A549 (cell line): ENCODE measurements around the gene R3HDML. TPM values are rescaled to one million over a fixed set of nuclear protein-coding genes. Genes with fewer than 3 reads are reported as not detected.

Experiments used
- ATAC-seq, 2 experiments: fragments of 200-7000 bp in 1 of 2; fragments of >200 bp in 1 of 2; cut with Nextera tagmentation in 1 of 2; cut with Tn5 transposase in 1 of 2; 3 replicates each; pipeline versions ENCODE4 v1.8.0 to v1.9.1; 2018 to 2020; ENCODE audit warnings: mild to moderate bottlenecking in 1 of 2, moderate library complexity in 1 of 2
- CTCF ChIA-PET: fragments of 300-600 bp; sonication (Branson Sonifier 250); formaldehyde crosslinking; extraction: SDS; loops from one replicate; lab custom pipeline; 2021; ENCODE audit warnings: antibody characterized with exemption, inconsistent platforms; lab: Yijun Ruan, JAX
- POLR2A ChIA-PET: fragments of 350-600 bp; formaldehyde crosslinking; extraction: SDS; loops from one replicate; lab custom pipeline; 2021; ENCODE audit warnings: antibody characterized with exemption, inconsistent platforms; lab: Yijun Ruan, JAX
- DNase-seq, 2 experiments: peaks; one replicate each; pipeline versions ENCODE4 v3.0.0 to v3.0.0-alpha.2; 2011 to 2016; ENCODE audit warnings: low read depth in 1 of 2, low spot score in 1 of 2
- FAIRE-seq: peaks from 2 replicates; lab custom pipeline; 2011; peaks lifted over from hg19 to GRCh38; lab: Jason Lieb, UNC
- H3K27ac ChIP-seq, 2 experiments: fragments of >200 bp; sonication (Bioruptor Twin); formaldehyde crosslinking; 3 replicates each; pipeline ENCODE4 v1.5.1; 2016 to 2017
- H3K4me1 ChIP-seq: fragments of >200 bp; sonication (Bioruptor Twin); formaldehyde crosslinking; 3 replicates; pipeline ENCODE4 v1.6.1; 2016
- H3K4me2 ChIP-seq: fragments of >200 bp; sonication (Bioruptor Twin); formaldehyde crosslinking; 3 replicates; pipeline ENCODE4 v1.6.1; 2016
- H3K4me3 ChIP-seq: fragments of >200 bp; sonication (Bioruptor Twin); formaldehyde crosslinking; 3 replicates; pipeline ENCODE4 v1.5.1; 2016
- H3K9me3 ChIP-seq: fragments of >200 bp; sonication (Bioruptor Twin); formaldehyde crosslinking; 3 replicates; pipeline ENCODE4 v1.6.1; 2016
- ATOH8 ChIP-seq: fragments of 250-450 bp; sonication (Bioruptor Pico); IDR thresholded peaks from 2 replicates; pipeline ENCODE4 v1.5.0; 2020; ENCODE audit warnings: low read depth, mild to moderate bottlenecking, moderate library complexity
- CEBPB ChIP-seq, 2 experiments: fragments of >200 bp in 1 of 2; sonication (Bioruptor Twin) in 1 of 2; formaldehyde crosslinking in 1 of 2; IDR thresholded peaks; 2 replicates each; pipeline ENCODE4 v1.6.1; 2012 to 2016
- CHD4 ChIP-seq: fragments of 200-600 bp; sonication (generic); IDR thresholded peaks from 2 replicates; pipeline ENCODE4 v1.6.1; 2016; ENCODE audit warnings: antibody characterized with exemption, mild to moderate bottlenecking, borderline replicate concordance
- EHMT2 ChIP-seq: fragments of 200-600 bp; sonication (generic); IDR thresholded peaks from 2 replicates; pipeline ENCODE4 v1.6.1; 2016; ENCODE audit warnings: antibody characterized with exemption, low read depth, mild to moderate bottlenecking, moderate library complexity
- FOSB ChIP-seq: fragments of 250-450 bp; sonication (Bioruptor Pico); IDR thresholded peaks from 2 replicates; pipeline ENCODE4 v1.5.0; 2020; ENCODE audit warnings: mild to moderate bottlenecking, moderate library complexity
- FOSL2 ChIP-seq, 2 experiments: fragments of 450-650 bp in 1 of 2; fragments of >200 bp in 1 of 2; sonication (Bioruptor Twin) in 1 of 2; formaldehyde crosslinking; IDR thresholded peaks; 2 replicates each; pipeline versions ENCODE4 v1.5.0 to v1.6.1; 2016 to 2020; ENCODE audit warnings: mild to moderate bottlenecking in 1 of 2, moderate library complexity in 1 of 2
- FOXS1 ChIP-seq: fragments of 250-450 bp; sonication (Bioruptor Pico); IDR thresholded peaks from 2 replicates; pipeline ENCODE4 v1.5.0; 2020; ENCODE audit warnings: mild to moderate bottlenecking, moderate library complexity
- GATA3 ChIP-seq: IDR thresholded peaks from 2 replicates; pipeline ENCODE4 v1.6.1; 2012; ENCODE audit warnings: borderline replicate concordance
- HOXB5 ChIP-seq: fragments of 250-450 bp; sonication (Bioruptor Pico); IDR thresholded peaks from 2 replicates; pipeline ENCODE4 v1.5.0; 2020; ENCODE audit warnings: mild to moderate bottlenecking, moderate library complexity
- KDM1A ChIP-seq: fragments of 200-600 bp; sonication (generic); IDR thresholded peaks from 2 replicates; pipeline ENCODE4 v1.6.1; 2016; ENCODE audit warnings: low read depth, mild to moderate bottlenecking
- MAFK ChIP-seq: fragments of 450-650 bp; IDR thresholded peaks from 2 replicates; pipeline ENCODE4 v1.6.1; 2014; ENCODE audit not compliant: partially characterized antibody
- MYC ChIP-seq: IDR thresholded peaks from 2 replicates; pipeline ENCODE4 v1.6.1; 2012; ENCODE audit warnings: mild to moderate bottlenecking, inconsistent platforms, low read length, improper control_type of control experiment, borderline replicate concordance
- PBX3 ChIP-seq: IDR thresholded peaks from 2 replicates; pipeline ENCODE4 v1.6.1; 2012
- PHF8 ChIP-seq: fragments of 200-600 bp; sonication (generic); IDR thresholded peaks from 2 replicates; pipeline ENCODE4 v1.6.1; 2016; ENCODE audit warnings: low read depth, mild to moderate bottlenecking, antibody characterized with exemption, moderate library complexity, borderline replicate concordance
- POLR2A ChIP-seq: IDR thresholded peaks from 2 replicates; pipeline ENCODE4 v1.6.1; 2012; ENCODE audit warnings: mild to moderate bottlenecking, low read length
- RAD21 ChIP-seq, 2 experiments: fragments of >200 bp in 1 of 2; sonication (Bioruptor Twin) in 1 of 2; formaldehyde crosslinking in 1 of 2; IDR thresholded peaks in 1 of 2; conservative IDR thresholded peaks in 1 of 2; 2 replicates in 1 of 2; 3 replicates in 1 of 2; pipeline ENCODE4 v1.6.1; 2012 to 2018; ENCODE audit warnings: inconsistent platforms in 1 of 2
- SREBF2 ChIP-seq: fragments of 450-650 bp; IDR thresholded peaks from 2 replicates; pipeline ENCODE4 v1.6.1; 2014; ENCODE audit warnings: mild to moderate bottlenecking, moderate library complexity
- ZC3H11A ChIP-seq: fragments of 450-650 bp; IDR thresholded peaks from 2 replicates; pipeline ENCODE4 v1.6.1; 2014; ENCODE audit warnings: antibody characterized with exemption, mild to moderate bottlenecking
- ZFP36 ChIP-seq: fragments of 450-650 bp; IDR thresholded peaks from 2 replicates; pipeline ENCODE4 v1.6.1; 2014; ENCODE audit warnings: borderline replicate concordance; ENCODE audit not compliant: partially characterized antibody
- ZSCAN20 ChIP-seq: fragments of 250-450 bp; sonication (Bioruptor Pico); IDR thresholded peaks from 2 replicates; pipeline ENCODE4 v1.8.0; 2022; ENCODE audit warnings: mild to moderate bottlenecking, moderate library complexity
- WGBS: methylation state at CpG from one replicate; pipeline ENCODE4 v1.1.6; 2017; ENCODE audit errors: missing lambda C conversion rate; 5-methylcytosine and 5-hydroxymethylcytosine counted together
- polyA plus RNA-seq, 4 experiments: library from polyadenylated mRNA; depleted of rRNA in 3 of 4; stranded (reverse); fragments of >200 nt; fragmentation: RNase III in 1 of 4; extraction: RNeasy Plus Mini Kit Qiagen cat#74134 plus additional on column Dnase treatment in 1 of 4; gene quantifications; 2 replicates in 3 of 4; 3 replicates in 1 of 4; pipeline ENCODE4 v1.2.3, GENCODE V29; 2011 to 2017

Gene R3HDML
- polyA plus RNA-seq, 2 of the 4 experiments (the other 2 are of a cell fraction), result 0.96 to 1.2 TPM

GRCh38 chr20:44304383-44304782 is 32.5 kb upstream of the R3HDML start:
- H3K4me2 ChIP-seq, result no peak overlapping the region
- no peak overlapping the region for H3K27ac ChIP-seq
- peaks cover 14% of the 10 kb centered on the region; the same call in 2 of the 3 replicates for H3K4me1 ChIP-seq
- no peak for ATAC-seq
- TF ChIP-seq PHF8 (no peak), CEBPB (IDR thresholded peaks at IDR 0.05) (no peak), SREBF2 (no peak), FOXS1 (no peak), PBX3 (no peak), KDM1A (no peak), CHD4 (no peak), FOSB (CRISPR knock-in tag) (no peak), MYC (no peak), ZC3H11A (no peak), POLR2A (no peak), GATA3 (no peak)
- H3K9me3 ChIP-seq, result no peaks in the 10 kb centered on the region
- H3K4me3 ChIP-seq, result no peak overlapping the region
- ChIA-PET POLR2A (no interaction called here), CTCF (no interaction called here)
- no peak for FAIRE-seq
- DNase-seq, result no peak

GRCh38 chr20:44306927-44307326 is 29.9 kb upstream of the R3HDML start:
- FAIRE-seq (no peak), DNase-seq (no peak), ATAC-seq (no peak)
- 88% methylated on average over 9 of the region's 9 CpGs for WGBS
- Histone ChIP-seq H3K4me2 (no peak overlapping the region), H3K4me3 (no peak overlapping the region), H3K4me1 (peaks cover 17% of the 10 kb centered on the region; the same call in 2 of the 3 replicates), H3K9me3 (no peaks in the 10 kb centered on the region), H3K27ac (no peak overlapping the region)
- TF ChIP-seq MAFK (no peak), ZSCAN20 (CRISPR knock-in tag) (no peak), EHMT2 (no peak), HOXB5 (no peak)
- ChIA-PET CTCF (interaction anchor here (10.3 kb wide), 1 partner anchor 88 kb away, joined by 337 read pairs; no protein-coding TSS in a partner anchor), POLR2A (no interaction called here)

- Histone ChIP-seq H3K4me1 (peaks cover 7% of the 10 kb centered on the region; the same call in 2 of the 3 replicates), H3K9me3 (no peaks in the 10 kb centered on the region; the same call in 2 of the 3 replicates), H3K27ac (peak overlapping the region; percentile 92 to 95), H3K4me3 (peak overlapping the region; percentile 89), H3K4me2 (peak overlapping the region; percentile 98)
- DNase-seq (no peak), ATAC-seq (peak; percentile 10 to 27; a peak in 5 of 6 replicates), FAIRE-seq (no peak)
- CTCF ChIA-PET, result interaction anchor here (0.9 to 10.3 kb wide), 34 partner anchors 9 to 373 kb away, joined by 3 to 337 read pairs (median 6); partner anchors contain the start of genes GDAP1L1 and HNF4A
- 27% methylated on average over 17 of the region's 17 CpGs for WGBS
- POLR2A ChIA-PET, result interaction anchor here (1.3 kb wide), 1 partner anchor 92 kb away, joined by 3 read pairs; no protein-coding TSS in a partner anchor
- TF ChIP-seq RAD21 (conservative IDR thresholded peaks at IDR 0.05 in 1 of 2, IDR thresholded peaks at IDR 0.05 in 1 of 2), result no peak
- TF ChIP-seq ATOH8 (CRISPR knock-in tag), result no peak
- no peak for TF ChIP-seq FOSL2 (IDR thresholded peaks at IDR 0.05)
- no peak for TF ChIP-seq FOSL2 (CRISPR knock-in tag; IDR thresholded peaks at IDR 0.05)
- TF ChIP-seq ZFP36, result no peak
- no peak for TF ChIP-seq FOSB (CRISPR knock-in tag)
- no peak for TF ChIP-seq ZSCAN20 (CRISPR knock-in tag)
Observed at GRCh38 chr20:44309763-44310663, 26.8 kb upstream of the R3HDML start.
